ENCODE results near the gene MEGF8.
A peak's percentile ranks its signal among the peaks of the same experiment; 100 is the strongest.

The MEGF8 gene, protein sequence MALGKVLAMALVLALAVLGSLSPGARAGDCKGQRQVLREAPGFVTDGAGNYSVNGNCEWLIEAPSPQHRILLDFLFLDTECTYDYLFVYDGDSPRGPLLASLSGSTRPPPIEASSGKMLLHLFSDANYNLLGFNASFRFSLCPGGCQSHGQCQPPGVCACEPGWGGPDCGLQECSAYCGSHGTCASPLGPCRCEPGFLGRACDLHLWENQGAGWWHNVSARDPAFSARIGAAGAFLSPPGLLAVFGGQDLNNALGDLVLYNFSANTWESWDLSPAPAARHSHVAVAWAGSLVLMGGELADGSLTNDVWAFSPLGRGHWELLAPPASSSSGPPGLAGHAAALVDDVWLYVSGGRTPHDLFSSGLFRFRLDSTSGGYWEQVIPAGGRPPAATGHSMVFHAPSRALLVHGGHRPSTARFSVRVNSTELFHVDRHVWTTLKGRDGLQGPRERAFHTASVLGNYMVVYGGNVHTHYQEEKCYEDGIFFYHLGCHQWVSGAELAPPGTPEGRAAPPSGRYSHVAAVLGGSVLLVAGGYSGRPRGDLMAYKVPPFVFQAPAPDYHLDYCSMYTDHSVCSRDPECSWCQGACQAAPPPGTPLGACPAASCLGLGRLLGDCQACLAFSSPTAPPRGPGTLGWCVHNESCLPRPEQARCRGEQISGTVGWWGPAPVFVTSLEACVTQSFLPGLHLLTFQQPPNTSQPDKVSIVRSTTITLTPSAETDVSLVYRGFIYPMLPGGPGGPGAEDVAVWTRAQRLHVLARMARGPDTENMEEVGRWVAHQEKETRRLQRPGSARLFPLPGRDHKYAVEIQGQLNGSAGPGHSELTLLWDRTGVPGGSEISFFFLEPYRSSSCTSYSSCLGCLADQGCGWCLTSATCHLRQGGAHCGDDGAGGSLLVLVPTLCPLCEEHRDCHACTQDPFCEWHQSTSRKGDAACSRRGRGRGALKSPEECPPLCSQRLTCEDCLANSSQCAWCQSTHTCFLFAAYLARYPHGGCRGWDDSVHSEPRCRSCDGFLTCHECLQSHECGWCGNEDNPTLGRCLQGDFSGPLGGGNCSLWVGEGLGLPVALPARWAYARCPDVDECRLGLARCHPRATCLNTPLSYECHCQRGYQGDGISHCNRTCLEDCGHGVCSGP (N-terminal part only)

DNA sequence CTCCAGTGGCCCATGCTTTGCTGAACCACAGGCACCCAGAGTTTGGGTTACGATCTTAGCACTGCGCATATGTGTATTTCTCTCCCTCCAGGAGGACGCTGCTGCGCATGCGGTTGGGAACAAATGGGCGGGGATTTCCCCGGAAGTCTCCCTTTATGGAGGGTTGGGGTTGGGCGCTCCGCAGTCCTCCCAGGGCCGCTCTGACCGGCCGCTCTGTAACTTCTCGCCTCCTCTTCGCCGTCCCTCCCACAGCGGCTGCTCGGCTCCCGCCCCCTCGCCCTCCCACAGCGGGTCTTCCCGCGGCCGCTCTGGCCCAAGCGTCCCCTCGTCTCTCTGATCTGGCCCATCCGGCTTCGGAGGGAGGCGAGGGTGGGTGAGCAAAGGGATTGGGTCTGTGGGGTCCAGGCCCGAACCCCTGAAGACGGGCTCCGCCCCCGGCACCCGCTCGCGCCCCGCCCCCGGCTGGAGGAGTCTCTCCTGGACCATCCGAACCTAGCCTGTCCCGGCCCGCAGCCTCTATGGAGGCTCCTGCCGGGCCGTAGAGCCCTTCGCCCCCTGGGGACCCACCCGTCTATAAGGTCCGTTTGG lies at the start of gene MEGF8:
MEGF8 (plus strand) TSS at position 328 of the 588 bp plus-strand sequence. CDS start 609 bp downstream, outside the sequence.
- H3K27ac Mint-ChIP-seq = peak within 1 kb of the TSS; percentile 93
- H3K36me3 Mint-ChIP-seq = peaks cover 13% of the 10 kb centered on the region
- peak within 1 kb of the TSS; percentile 93 for H3K4me3 Mint-ChIP-seq
- ATAC-seq = peak; percentile 94
- peaks cover 31% of the 10 kb centered on the region for H3K4me1 Mint-ChIP-seq
- peak; percentile 86 to 99 for DNase-seq (ENCODE audit: low spot score in 2 of 2)
- no peaks in the 10 kb centered on the region for H3K9me3 Mint-ChIP-seq

DNA sequence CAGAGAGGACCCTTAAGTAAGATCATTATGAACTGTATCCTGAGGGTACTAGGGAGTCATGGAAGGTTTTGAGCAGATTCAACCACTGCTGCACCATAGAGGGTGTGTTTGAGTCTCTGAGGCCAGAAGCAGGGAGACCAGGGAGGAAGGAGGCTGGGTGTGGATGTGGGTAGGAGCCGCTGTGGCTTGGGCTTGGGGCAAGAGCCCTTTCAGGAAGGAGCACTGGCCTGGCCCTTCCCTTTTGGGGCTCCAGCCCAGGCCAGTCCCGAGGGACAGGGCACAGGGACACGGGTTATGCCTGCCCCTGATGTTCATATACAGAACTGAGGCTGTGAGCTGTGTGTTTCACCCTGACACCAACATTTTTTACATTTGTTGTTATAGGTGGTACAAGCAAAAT lies 49.2 kb upstream of the MEGF8 start:
- no peak for ATAC-seq
- H3K27ac Mint-ChIP-seq = peak overlapping the region; percentile 77
- H3K36me3 Mint-ChIP-seq = peaks cover 70% of the 10 kb centered on the region
- H3K9me3 Mint-ChIP-seq = no peaks in the 10 kb centered on the region
- DNase-seq (ENCODE audit: low spot score in 2 of 2) = no peak
- peak overlapping the region; percentile 51 for H3K4me3 Mint-ChIP-seq
- peaks cover 64% of the 10 kb centered on the region for H3K4me1 Mint-ChIP-seq

DNA sequence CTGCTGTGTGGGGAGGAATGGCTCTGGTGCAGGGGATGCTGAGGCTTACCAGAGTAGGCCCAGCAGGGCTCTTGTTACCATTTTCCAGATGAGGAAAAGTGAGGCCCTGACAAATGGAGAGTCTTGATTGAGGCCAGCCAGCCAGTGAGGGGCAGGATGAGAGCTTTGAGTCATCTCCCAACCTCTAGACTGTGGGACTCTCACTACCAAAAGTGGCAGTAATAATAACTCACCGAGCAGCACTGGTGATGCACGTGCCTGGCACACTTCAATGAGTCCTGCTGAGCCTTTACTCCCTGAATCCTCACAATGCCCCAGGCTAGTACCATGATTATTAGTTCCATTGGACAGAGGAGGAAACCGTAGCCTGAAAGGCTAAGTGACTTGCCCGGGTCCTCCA lies 48.6 kb upstream of the MEGF8 start:
- Mint-ChIP-seq H3K4me3 (peak overlapping the region; percentile 51), H3K27ac (peak overlapping the region; percentile 29), H3K9me3 (no peaks in the 10 kb centered on the region), H3K4me1 (peaks cover 64% of the 10 kb centered on the region), H3K36me3 (peaks cover 75% of the 10 kb centered on the region)
- ATAC-seq (peak; percentile 65), DNase-seq (ENCODE audit: low spot score in 2 of 2) (no peak)

DNA sequence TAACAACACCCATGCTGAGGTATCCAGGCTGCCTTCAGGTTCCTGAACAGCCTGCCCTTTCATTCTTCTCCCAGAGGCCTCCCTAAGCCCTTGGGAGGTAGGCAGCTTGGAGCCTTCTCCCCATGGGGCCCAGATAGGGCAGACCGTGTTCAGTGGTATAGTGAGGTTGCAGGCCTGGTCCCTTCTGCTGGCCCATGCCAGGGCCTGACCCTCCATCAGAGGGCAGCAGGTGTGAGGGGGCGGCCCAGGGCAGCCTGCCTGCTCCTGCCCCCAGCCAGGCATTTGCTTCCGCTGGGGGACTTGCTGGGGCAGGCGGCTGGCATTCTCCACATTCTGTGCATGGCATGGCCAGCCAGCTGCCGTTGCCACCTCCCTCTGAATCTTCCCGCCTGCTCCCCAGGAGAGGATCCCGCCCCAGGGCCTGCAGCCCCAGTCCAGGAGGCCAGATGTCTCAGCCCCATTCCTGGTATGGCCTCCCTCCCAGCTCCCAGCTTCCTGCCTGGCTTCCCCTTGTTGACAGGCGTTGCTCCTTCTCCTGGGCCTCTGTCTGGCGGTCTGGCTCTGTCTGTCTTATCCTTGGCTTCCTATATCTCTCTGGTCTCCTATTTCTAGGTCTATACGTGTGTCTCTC lies 47.5 kb upstream of the MEGF8 start:
- no peak for ATAC-seq
- no peaks in the 10 kb centered on the region for H3K9me3 Mint-ChIP-seq
- H3K36me3 Mint-ChIP-seq = peaks cover 70% of the 10 kb centered on the region
- no peak for DNase-seq (ENCODE audit: low spot score in 2 of 2)
- peaks cover 64% of the 10 kb centered on the region for H3K4me1 Mint-ChIP-seq
- H3K27ac Mint-ChIP-seq = peak overlapping the region; percentile 94
- H3K4me3 Mint-ChIP-seq = no peak overlapping the region

- Mint-ChIP-seq H3K4me3 (no peak overlapping the region), H3K9me3 (no peaks in the 10 kb centered on the region), H3K4me1 (peaks cover 60% of the 10 kb centered on the region), H3K27ac (peak overlapping the region; percentile 94), H3K36me3 (peaks cover 64% of the 10 kb centered on the region)
- DNase-seq (ENCODE audit: low spot score in 2 of 2) (no peak), ATAC-seq (no peak)
Measured at GRCh38 chr19:42278452-42279154, 46.8 kb upstream of the MEGF8 start.

DNA sequence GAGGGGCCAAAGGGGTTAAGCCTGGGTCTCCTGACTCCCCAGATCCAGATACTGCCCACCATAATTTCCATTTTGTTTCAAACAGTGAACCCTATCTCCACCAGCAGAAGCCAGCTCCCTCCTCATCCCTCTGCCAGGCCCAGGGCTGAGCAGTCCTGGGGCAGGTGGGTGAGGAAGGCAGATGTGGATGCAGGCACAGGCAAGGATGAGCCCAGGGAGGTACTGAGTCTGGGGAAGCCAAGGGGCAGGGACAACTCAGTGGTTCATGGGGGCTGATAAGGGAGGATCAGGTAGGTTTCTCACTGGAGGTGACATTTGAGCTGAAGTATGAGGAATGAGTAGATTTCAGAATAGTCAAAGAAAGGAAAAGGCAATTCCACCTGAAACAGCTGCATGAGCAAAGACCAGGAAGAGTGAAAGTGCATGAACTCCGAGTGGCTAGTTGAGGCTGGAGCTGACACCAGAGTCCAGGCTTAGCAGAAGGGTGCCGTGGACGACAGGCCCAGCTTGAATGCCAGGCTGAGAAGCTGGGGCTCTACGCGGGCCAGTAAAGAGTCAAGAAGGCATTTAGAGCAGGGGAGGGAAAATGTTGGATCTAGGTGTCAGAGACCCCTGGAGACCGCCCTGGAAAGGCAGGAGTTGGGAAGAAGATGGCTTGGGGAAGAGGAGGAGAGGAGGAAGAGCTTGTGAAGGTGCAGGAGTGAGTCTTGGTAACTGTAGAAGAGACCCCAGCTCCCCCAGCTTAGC lies 46.1 kb upstream of the MEGF8 start:
- Mint-ChIP-seq H3K27ac (peak overlapping the region; percentile 94), H3K4me3 (no peak overlapping the region), H3K36me3 (peaks cover 56% of the 10 kb centered on the region), H3K9me3 (no peaks in the 10 kb centered on the region), H3K4me1 (peaks cover 53% of the 10 kb centered on the region)
- ATAC-seq = no peak
- DNase-seq (ENCODE audit: low spot score in 2 of 2) = no peak

DNA sequence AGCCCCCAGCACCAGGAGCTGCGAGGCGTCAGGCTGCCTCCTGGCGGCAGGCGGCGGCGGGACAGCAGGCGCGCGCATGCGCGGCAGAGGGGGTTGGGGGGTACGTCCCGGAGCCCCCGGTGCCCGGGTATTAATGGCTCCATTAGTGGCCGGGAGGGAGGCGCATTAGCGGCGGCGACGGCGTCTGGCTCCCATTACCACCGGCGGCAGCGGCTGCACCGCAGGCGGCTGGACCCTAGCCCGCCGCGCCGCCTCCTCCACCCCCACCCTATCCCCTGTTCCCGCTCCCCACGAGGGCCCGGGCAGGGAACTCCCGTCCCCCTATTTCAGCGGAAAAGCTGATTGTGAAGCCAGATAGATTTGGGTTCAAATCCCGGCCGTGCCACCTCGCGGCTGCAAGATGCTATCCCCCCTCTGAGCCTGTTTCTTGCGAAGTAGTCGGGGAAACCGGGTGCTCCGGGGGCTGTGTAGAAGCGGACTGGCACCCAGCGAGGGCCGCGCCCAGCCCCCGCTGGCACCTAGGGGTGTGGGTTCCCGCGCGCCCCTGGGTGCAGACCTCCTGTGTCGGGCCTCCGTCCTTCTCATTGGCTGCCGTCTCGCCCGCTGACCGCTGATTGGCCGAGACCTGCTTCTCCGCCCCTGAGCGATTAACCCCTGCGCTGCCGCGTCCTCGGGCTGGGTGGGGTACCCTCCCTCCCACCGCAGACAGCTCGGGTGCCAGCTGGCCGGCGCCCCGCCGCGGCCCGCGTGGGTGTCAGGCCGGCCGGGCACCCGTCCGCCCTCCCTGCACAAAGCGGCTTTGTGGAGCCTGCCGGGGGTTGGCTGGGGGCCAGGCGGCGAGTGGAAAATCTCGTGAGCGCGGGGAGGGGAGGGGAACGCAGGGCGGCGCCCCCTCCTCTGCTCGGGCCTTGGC lies 45.3 kb upstream of the MEGF8 start:
- no peak overlapping the region for H3K4me3 Mint-ChIP-seq
- ATAC-seq = peak; percentile 61

DNA sequence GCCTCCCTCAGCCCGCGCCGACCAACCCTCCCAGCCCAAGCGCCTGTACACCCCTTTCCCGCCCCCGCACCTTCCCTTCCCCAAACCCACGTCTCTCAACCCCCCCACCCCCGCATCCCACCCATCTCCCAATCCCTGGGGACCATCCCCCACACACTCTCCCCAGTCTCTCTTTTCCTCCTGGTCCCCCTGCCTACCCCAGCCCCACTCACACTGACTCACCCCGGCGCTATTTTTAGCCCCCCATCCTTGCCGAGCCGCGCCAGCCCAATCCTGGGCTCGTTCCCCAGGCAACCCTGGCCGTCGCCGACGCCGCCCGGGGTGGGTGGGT lies 44.7 kb upstream of the MEGF8 start:
- ATAC-seq (no peak), DNase-seq (ENCODE audit: low spot score in 2 of 2) (no peak)
- H3K4me3 Mint-ChIP-seq = no peak overlapping the region
- H3K27ac Mint-ChIP-seq = peak overlapping the region; percentile 94
- H3K4me1 Mint-ChIP-seq = peaks cover 52% of the 10 kb centered on the region
- H3K36me3 Mint-ChIP-seq = peaks cover 49% of the 10 kb centered on the region
- no peaks in the 10 kb centered on the region for H3K9me3 Mint-ChIP-seq

More for the DNA sequence above, 45.3 kb upstream of the MEGF8 start:
- H3K4me1 Mint-ChIP-seq = peaks cover 52% of the 10 kb centered on the region
- peaks cover 55% of the 10 kb centered on the region for H3K36me3 Mint-ChIP-seq
- no peaks in the 10 kb centered on the region for H3K9me3 Mint-ChIP-seq
- DNase-seq (ENCODE audit: low spot score in 2 of 2) = peak; percentile 82 to 94
- H3K27ac Mint-ChIP-seq = peak overlapping the region; percentile 94

DNA sequence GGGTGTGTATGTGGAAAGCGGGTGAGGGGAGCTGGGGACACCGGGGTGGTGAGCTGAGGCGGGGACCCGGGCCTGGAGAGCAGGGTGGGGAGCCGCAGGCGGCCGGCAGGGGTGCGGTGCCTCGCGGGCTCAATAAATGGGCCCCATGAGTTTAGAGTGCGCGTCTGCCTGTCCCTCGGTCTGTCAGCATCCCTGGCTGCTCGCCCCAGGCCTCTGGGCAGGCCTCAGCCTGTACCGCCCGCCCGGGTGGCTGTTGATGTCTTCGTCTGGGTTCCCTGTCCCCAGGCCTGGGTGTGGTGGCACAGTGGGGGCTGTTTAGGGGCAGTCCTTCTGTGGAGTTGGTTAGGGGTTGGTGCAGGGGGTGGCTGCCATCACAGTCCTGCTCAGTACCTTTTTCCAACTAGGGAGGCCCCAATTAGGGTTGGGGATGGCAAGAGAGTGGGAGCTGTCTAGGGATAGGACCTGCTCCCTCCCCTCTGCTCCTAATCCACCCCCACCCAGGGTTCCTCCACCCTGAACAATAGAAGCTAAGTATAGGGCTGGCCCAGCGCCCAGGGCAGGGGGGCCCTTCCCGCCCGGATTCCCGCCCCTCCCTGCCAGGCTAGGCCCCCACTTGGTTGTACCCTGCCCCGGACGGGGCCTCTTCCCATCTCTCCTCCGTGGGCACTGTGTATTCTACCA lies 44.1 kb upstream of the MEGF8 start:
- Mint-ChIP-seq H3K27ac (no peak overlapping the region), H3K4me1 (peaks cover 52% of the 10 kb centered on the region), H3K9me3 (no peaks in the 10 kb centered on the region), H3K4me3 (no peak overlapping the region), H3K36me3 (peaks cover 46% of the 10 kb centered on the region)
- DNase-seq (ENCODE audit: low spot score in 2 of 2) = no peak
- ATAC-seq = no peak

- Mint-ChIP-seq H3K27ac (no peak overlapping the region), H3K4me3 (no peak overlapping the region), H3K4me1 (peaks cover 45% of the 10 kb centered on the region), H3K36me3 (peaks cover 53% of the 10 kb centered on the region), H3K9me3 (no peaks in the 10 kb centered on the region)
- ATAC-seq (no peak), DNase-seq (ENCODE audit: low spot score in 2 of 2) (no peak)
Measured at GRCh38 chr19:42281827-42282762, 43.3 kb upstream of the MEGF8 start.

GRCh38 chr19:42282819-42283187 lies 42.6 kb upstream of the MEGF8 start:
- Mint-ChIP-seq H3K4me3 (no peak overlapping the region), H3K9me3 (no peaks in the 10 kb centered on the region), H3K36me3 (peaks cover 53% of the 10 kb centered on the region), H3K4me1 (peaks cover 40% of the 10 kb centered on the region), H3K27ac (no peak overlapping the region)
- DNase-seq (ENCODE audit: low spot score in 2 of 2) = no peak
- ATAC-seq = no peak
